Large intestine (tissue), 3 donors: ENCODE results near the gene ZDHHC11. TPM values are rescaled to one million over a fixed set of nuclear protein-coding genes. Genes with fewer than 3 reads are reported as not detected.
"Not testable (repeated sequence)": the region's sequence is repeated elsewhere in the genome, so short reads cannot be mapped to it uniquely, and the experiment has no call there.

Experiments used
- DNase-seq, 2 donors: peaks; one replicate each; pipeline versions ENCODE4 v3.0.0 to v3.0.0-alpha.2; 2013
- H3K27ac ChIP-seq: one replicate; pipeline ENCODE4 v1.5.1; 2013; ENCODE audit warnings: low read length
- H3K27me3 ChIP-seq: 2 replicates; pipeline ENCODE4 v1.6.1; 2013; ENCODE audit warnings: low read length; ENCODE audit not compliant: control insufficient read depth, insufficient read depth
- H3K36me3 ChIP-seq: 2 replicates; pipeline ENCODE4 v1.6.1; 2013; ENCODE audit warnings: low read length; ENCODE audit not compliant: control insufficient read depth, insufficient read depth
- H3K4me1 ChIP-seq: one replicate; pipeline ENCODE4 v1.6.1; 2013; ENCODE audit warnings: low read length; ENCODE audit not compliant: control insufficient read depth, insufficient read depth
- H3K4me3 ChIP-seq: one replicate; pipeline ENCODE4 v1.5.1; 2013; ENCODE audit warnings: low read length
- H3K9me3 ChIP-seq: one replicate; pipeline ENCODE4 v1.6.1; 2013; ENCODE audit warnings: mild to moderate bottlenecking, low read depth, low read length, moderate library complexity; ENCODE audit not compliant: control insufficient read depth
- WGBS: methylation state at CpG from one replicate; pipeline ENCODE4 v1.1.5; 2013; ENCODE audit warnings: low lambda C conversion rate; ENCODE audit not compliant: insufficient coverage; 5-methylcytosine and 5-hydroxymethylcytosine counted together
- polyA plus RNA-seq: library from polyadenylated mRNA; unstranded; fragments of 120-200 nt; gene quantifications from one replicate; pipeline ENCODE4 v1.2.1, GENCODE V29; 2013

The ZDHHC11 gene
- polyA plus RNA-seq, 1 donor: 41.0 TPM

DNA sequence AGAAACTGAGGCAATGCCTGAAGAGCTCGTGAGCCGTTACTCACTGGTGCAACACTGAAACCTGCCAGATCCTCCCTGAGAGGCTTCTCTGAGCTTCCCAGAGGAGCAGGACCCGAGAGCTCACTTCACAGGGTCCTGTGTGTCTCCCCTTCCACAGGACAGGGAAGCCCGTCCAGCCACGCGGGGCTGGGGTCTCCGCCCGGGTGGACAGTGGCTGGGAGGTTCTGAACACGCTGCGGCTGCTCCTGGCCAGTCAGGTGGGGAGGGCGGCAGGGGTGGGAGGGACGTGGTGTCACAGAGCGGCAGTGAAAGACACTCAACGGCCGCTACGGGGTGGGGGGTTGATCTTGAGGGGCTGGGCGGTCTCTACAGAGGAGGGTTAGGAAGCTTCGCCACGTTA, 290 bp upstream of the ZDHHC11 start:
- no peak for DNase-seq
- no peak overlapping the region for H3K27ac ChIP-seq
- WGBS: no CpG with 5 or more reads among the region's 19 CpGs
- H3K27me3 ChIP-seq: no peaks in the 10 kb centered on the region
- H3K9me3 ChIP-seq: no peaks in the 10 kb centered on the region
- no peaks in the 10 kb centered on the region for H3K36me3 ChIP-seq
- H3K4me3 ChIP-seq: no peak overlapping the region
- H3K4me1 ChIP-seq: peaks cover 23% of the 10 kb centered on the region

DNA sequence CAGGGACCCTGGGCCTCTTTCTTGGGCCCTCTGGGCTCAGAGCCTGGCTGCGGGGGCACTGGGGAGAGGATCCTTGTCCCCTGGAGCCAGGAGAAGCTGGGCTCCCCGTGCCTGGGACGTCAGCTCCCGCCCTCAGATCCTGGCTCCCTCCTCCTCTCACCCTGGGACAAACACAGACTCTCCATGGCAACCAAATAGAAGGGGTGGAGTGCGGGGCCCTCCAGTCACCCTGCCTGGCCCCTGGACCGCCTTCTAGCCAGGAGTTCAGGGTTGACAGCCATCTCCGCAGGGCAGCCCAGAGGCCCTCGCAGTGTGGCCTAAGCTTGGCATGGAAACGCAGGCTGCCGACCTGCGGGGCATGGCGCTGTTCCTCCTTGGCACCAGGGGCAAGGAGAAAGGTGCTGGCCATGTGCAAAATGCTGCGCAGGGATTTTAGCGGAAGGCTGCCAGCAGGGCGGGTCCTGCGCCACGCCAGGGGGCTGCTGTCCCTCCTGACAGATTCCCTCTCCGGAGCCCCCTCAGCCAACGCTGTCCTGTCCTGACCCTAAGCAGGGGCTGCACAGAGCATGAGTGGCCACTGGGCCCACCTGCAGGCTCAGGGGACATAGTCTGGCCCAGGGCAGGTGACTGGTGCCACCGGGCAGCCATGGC, 1.0 kb downstream of the ZDHHC11 start:
- no peaks in the 10 kb centered on the region for H3K9me3 ChIP-seq
- no CpG with 5 or more reads among the region's 20 CpGs for WGBS
- H3K4me1 ChIP-seq: peaks cover 23% of the 10 kb centered on the region
- H3K27ac ChIP-seq: no peak overlapping the region
- H3K27me3 ChIP-seq: no peaks in the 10 kb centered on the region
- H3K36me3 ChIP-seq: no peaks in the 10 kb centered on the region
- peak overlapping the region; percentile 31 for H3K4me3 ChIP-seq
- DNase-seq: peak; percentile 85 to 93

DNA sequence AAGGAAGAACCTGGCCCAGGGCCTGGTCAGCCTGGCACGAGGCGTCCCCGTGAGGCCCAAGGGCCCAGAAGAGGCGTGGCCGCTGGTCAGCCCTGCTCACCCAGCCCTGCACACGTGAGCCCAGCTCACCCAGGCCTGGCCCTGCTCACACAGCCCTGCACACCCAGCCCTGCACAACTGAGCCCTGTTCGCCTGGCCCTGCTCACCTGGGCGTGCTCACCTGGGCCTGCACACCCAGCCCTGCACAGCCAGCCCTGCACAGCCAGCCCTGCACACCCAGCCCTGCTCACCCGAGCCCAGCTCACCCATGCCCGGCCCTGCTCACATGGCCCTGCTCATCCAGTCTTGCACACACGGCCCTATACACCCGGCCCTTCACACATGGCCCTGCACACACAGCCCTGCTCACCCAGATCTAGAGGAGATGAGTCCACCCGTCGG, 2.1 kb downstream of the ZDHHC11 start:
- peaks cover 23% of the 10 kb centered on the region for H3K4me1 ChIP-seq
- no peak for DNase-seq
- no peaks in the 10 kb centered on the region for H3K9me3 ChIP-seq
- H3K27ac ChIP-seq: no peak overlapping the region
- H3K27me3 ChIP-seq: no peaks in the 10 kb centered on the region
- no peaks in the 10 kb centered on the region for H3K36me3 ChIP-seq
- no CpG with 5 or more reads among the region's 14 CpGs for WGBS
- no peak overlapping the region for H3K4me3 ChIP-seq

DNA sequence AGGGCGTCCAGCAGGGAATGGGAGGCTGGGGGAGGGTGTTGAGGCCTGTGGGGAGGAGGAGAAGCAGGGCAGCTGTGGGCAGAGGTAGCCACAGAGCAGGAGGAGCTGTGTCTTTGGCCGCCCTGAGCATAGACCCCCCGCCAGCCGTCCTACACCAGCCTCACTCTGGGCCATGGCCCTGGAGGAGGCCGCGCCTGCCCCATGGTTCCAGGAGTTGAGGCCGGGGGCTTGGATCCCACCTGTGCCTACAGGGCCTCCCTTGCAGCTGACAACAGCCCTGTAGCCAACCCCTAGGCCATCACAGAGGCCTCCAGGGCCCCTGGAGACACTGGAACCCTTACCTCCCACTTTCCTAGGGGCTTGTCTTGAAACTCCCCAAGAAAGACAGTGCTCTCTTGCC, 3.0 kb downstream of the ZDHHC11 start:
- not testable (repeated sequence) for H3K27ac ChIP-seq, DNase-seq, H3K4me3 ChIP-seq, H3K9me3 ChIP-seq, H3K36me3 ChIP-seq, H3K27me3 ChIP-seq
- peaks cover 23% of the 10 kb centered on the region for H3K4me1 ChIP-seq
- no CpG with 5 or more reads among the region's 7 CpGs for WGBS

DNA sequence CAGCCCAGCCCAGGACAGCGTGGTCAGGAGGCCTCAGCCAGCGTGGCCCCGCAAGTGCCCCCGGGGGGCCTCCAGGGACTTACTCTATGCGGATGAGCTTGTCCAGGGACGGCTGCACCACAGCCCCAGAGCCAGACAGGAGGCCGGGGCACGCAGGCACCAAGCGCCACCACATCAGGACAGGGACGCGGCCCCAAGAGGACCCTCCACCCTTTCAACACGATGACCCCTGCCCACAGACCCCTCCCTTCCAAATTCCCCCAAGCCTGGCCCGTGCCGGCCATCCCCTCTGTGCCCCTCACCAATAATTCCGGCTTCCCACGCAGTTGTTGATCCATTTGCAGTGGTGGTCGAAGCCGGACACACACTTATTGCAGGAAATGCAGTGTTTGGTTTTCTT, 3.6 kb downstream of the ZDHHC11 start:
- H3K27me3 ChIP-seq, DNase-seq, H3K27ac ChIP-seq: not testable (repeated sequence)

DNA sequence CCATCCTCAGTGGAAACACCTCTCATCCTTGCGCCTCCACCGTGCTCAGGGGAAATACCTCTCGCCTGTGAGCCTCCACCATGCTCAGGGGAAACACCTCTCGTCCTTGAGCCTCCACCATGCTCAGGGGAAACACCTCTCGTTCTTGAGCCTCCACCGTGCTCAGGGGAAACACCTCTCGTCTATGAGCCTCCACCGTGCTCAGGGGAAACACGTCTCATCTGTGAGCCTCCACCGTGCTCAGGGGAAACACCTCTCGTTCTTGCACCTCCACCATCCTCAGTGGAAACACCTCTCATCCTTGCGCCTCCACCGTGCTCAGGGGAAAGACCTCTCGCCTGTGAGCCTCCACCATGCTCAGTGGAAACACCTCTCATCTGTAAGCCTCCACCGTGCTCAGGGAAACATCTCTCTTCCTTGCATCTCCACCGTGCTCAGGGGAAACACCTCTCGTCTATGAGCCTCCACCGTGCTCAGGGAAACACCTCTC, 4.1 kb downstream of the ZDHHC11 start:
- H3K27ac ChIP-seq, DNase-seq, H3K36me3 ChIP-seq, H3K27me3 ChIP-seq, H3K9me3 ChIP-seq, H3K4me3 ChIP-seq: not testable (repeated sequence)
- WGBS: 80% methylated on average over 1 of the region's 18 CpGs
- peaks cover 23% of the 10 kb centered on the region for H3K4me1 ChIP-seq

More for the DNA sequence above, 3.6 kb downstream of the ZDHHC11 start:
- H3K4me3 ChIP-seq, H3K9me3 ChIP-seq, H3K36me3 ChIP-seq: not testable (repeated sequence)
- peaks cover 23% of the 10 kb centered on the region for H3K4me1 ChIP-seq
- WGBS: no CpG with 5 or more reads among the region's 18 CpGs

DNA sequence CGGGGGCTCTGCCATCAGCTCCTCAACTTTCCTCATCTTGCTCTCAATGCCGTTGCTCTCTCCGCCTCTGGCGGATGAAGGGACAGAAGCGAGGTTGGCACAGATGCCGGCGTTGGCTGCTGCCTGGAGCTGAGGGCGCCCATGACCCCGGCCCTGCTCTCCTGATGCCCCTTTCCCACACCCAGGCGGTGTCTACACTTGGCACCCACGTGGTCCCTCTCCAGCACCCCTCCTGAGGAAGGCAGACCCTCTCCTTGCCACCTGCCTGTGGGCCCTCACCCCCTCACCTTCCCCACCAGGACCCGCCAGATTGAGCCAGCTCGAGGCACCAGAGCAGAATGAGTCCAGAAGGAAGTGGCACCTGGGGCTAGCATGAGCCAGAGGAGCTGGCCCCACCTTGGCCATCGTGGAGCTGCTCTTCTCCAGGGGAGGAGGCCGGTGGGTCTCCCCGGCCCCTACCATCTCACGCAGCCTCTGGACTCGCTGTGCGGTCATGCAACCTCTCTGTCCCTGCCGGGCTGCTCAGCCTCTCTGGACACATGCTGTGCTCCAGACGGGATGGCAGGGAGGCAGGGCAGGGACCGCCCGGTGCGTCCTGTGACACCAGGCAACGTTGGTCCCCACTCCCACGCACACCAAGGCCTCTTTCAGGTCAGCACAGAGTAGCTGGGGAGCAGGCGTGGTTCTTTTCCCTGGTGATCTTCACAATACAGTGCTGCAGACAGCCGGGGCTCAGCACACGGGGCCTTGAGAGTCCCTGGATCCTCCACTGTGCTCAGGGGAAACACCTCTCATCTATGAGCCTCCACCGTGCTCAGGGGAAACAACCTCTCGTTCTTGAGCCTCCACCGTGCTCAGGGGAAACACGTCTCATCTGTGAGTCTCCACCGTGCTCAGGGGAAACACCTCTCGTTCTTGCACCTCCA, 4.8 kb downstream of the ZDHHC11 start:
- not testable (repeated sequence) for H3K9me3 ChIP-seq, H3K4me3 ChIP-seq, DNase-seq, H3K27ac ChIP-seq, H3K36me3 ChIP-seq, H3K27me3 ChIP-seq
- H3K4me1 ChIP-seq: peaks cover 21% of the 10 kb centered on the region
- WGBS: 100% methylated on average over 2 of the region's 35 CpGs

DNA sequence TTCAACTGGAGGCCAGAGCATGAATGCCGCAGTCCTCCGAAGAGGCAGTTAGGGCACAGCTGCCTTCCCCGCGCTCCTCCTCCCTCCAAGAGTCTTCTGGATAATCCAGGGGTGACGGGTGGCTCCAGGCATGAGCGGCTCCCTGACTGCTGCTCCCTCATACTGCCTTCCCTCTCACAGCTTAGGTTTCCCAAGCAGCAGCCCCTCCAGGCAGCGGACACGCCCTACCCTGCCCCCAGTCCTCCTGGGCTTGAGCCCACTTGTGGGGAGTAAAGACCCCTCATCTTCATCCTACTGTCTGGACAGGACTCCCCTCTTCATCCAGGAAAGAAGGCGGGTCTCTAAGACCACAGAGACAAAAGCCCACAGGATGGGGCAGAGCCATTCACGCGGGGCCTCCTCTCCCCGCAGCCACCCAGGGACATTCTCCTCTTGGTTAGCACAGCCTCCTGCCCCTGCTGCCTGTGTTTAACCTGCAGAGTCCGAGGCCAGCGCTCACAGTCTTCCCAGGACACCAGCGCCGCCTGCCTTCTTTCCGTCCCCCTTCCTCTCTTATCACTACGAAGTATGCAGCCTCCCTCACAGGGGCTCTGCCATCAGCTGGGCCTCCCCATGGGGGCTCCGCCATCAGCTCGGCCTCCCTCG, 5.6 kb downstream of the ZDHHC11 start:
- H3K27me3 ChIP-seq, DNase-seq, H3K36me3 ChIP-seq, H3K9me3 ChIP-seq, H3K27ac ChIP-seq, H3K4me3 ChIP-seq: not testable (repeated sequence)
- WGBS: no CpG with 5 or more reads among the region's 21 CpGs
- H3K4me1 ChIP-seq: peaks cover 14% of the 10 kb centered on the region

DNA sequence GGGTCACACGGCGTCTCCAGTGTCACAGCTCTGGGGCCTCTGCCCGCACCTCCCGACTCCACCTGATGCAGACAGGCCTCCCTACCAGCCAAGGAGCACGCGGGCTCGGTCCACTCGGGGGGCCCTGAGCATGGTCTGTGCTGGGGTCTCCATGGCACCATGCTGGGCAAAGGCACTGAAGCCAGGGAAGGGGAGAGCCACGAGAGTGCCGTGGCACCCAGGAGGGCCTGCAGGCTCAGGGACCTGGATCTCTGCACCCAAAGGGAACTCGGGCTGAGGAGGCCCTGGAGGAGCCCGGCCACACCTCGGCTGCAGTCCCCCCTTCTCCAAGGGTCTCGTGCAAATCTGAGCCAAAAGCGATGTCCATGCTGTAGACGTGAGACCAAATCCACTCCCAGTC, 6.4 kb downstream of the ZDHHC11 start:
- H3K27me3 ChIP-seq, H3K36me3 ChIP-seq, DNase-seq, H3K27ac ChIP-seq, H3K9me3 ChIP-seq, H3K4me1 ChIP-seq, H3K4me3 ChIP-seq: not testable (repeated sequence)
- no CpG with 5 or more reads among the region's 16 CpGs for WGBS

DNA sequence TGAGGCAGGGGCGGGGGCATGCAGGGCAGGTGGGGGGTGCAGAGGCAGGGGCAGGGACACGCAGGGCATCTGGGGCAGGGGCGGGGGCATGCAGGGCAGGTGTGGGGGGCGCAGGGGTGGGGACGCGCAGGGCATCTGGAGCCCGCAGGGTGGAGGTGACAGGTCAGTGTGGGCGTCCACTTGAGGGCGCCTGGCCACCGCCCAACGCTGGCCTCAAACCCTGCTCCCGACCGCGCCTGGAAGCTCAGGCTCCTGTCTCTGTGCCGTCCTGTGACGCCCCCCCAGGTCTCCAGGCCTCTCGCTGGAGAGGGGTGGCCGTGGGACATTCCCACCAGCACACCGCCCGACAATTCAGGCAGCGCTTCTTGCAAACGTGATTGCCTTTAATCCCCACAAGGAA, 6.9 kb downstream of the ZDHHC11 start:
- H3K4me3 ChIP-seq, H3K4me1 ChIP-seq, DNase-seq, H3K27ac ChIP-seq, H3K9me3 ChIP-seq, H3K36me3 ChIP-seq, H3K27me3 ChIP-seq: not testable (repeated sequence)
- no CpG with 5 or more reads among the region's 22 CpGs for WGBS
